IMR-90 (cell line): Measurements from ENCODE around the gene EML4.

Source experiments
- BHLHE40 ChIP-seq: fragments of 150-350 bp; IDR thresholded peaks from 2 replicates; pipeline ENCODE4 v1.6.1; 2016; ENCODE audit warnings: mild to moderate bottlenecking, low read depth, low read length
- CEBPB ChIP-seq: IDR thresholded peaks from 2 replicates; pipeline ENCODE4 v1.6.1; 2012; ENCODE audit warnings: low read depth, low read length, improper control_type of control experiment
- CHD1 ChIP-seq: IDR thresholded peaks from 2 replicates; pipeline ENCODE4 v1.6.1; 2012; ENCODE audit warnings: low read depth, low read length, improper control_type of control experiment
- CTCF ChIP-seq: conservative IDR thresholded peaks from 2 replicates; pipeline ENCODE4 v1.5.1; 2012; ENCODE audit warnings: mild to moderate bottlenecking, low read depth, low read length, improper control_type of control experiment
- FOS ChIP-seq: fragments of 150-350 bp; IDR thresholded peaks from 2 replicates; pipeline ENCODE4 v1.6.1; 2016; ENCODE audit warnings: low read depth, low read length
- MAZ ChIP-seq: IDR thresholded peaks from 2 replicates; pipeline ENCODE4 v1.6.1; 2012; ENCODE audit warnings: low read depth, mild to moderate bottlenecking, low read length, improper control_type of control experiment, moderate library complexity, borderline replicate concordance
- MXI1 ChIP-seq: IDR thresholded peaks from 2 replicates; pipeline ENCODE4 v1.6.1; 2012; ENCODE audit warnings: low read depth, mild to moderate bottlenecking, low read length, moderate library complexity, borderline replicate concordance
- POLR2A ChIP-seq: IDR thresholded peaks from 2 replicates; pipeline ENCODE4 v1.6.1; 2012; ENCODE audit warnings: mild to moderate bottlenecking, low read depth, low read length
- RFX5 ChIP-seq: IDR thresholded peaks from 2 replicates; pipeline ENCODE4 v1.8.0; 2012; ENCODE audit warnings: low read depth, mild to moderate bottlenecking, low read length, moderate library complexity
- USF2 ChIP-seq: fragments of 150-350 bp; IDR thresholded peaks from 2 replicates; pipeline ENCODE4 v1.6.1; 2017; ENCODE audit warnings: mild to moderate bottlenecking, antibody characterized with exemption, low read length, low read depth

GRCh38 chr2:42270757-42271156 lies 101.6 kb downstream of the EML4 start:
- TF ChIP-seq BHLHE40 (no peak), CTCF (no peak), POLR2A (no peak), FOS (no peak), CHD1 (no peak), MXI1 (no peak), CEBPB (no peak), RFX5 (no peak), MAZ (no peak), USF2 (no peak)
